OCI-LY7 (cell line): ENCODE results near the gene ZSWIM2.

Source experiments
- EZH2phosphoT487 ChIP-seq: fragments of 200-600 bp; sonication (generic); IDR thresholded peaks from 2 replicates; pipeline ENCODE4 v1.6.1; 2018; ENCODE audit warnings: low read depth, borderline replicate concordance, mild to moderate bottlenecking, mixed run types, antibody characterized with exemption, low read length, moderate library complexity, mixed read lengths
- TF ChIP-seq, protein P1 (sequence below): fragments of 200-600 bp; sonication (generic); conservative IDR thresholded peaks from 2 replicates; pipeline ENCODE4 v1.5.1; 2014; ENCODE audit warnings: mild to moderate bottlenecking, antibody characterized with exemption, low read length, moderate library complexity, mixed read lengths

DNA sequence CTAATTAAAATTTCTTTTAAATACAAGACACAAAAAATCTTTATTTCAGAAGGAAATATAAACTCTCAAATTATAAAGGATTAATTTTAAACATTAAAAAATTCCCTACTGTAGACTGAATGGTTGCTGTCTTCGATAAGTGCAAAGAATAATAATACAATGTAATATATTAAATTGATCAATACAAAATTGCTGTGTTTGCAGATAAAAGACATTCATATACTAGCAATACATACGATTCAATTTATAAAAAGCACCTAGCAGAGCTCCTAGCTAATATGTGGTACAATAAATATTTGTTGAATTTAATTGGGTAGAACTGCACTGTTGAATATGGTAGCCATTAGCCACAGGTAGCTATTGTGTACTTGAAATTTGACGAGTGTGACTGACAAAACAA, 6.6 kb downstream of the ZSWIM2 start:
- TF ChIP-seq, protein P1, sequence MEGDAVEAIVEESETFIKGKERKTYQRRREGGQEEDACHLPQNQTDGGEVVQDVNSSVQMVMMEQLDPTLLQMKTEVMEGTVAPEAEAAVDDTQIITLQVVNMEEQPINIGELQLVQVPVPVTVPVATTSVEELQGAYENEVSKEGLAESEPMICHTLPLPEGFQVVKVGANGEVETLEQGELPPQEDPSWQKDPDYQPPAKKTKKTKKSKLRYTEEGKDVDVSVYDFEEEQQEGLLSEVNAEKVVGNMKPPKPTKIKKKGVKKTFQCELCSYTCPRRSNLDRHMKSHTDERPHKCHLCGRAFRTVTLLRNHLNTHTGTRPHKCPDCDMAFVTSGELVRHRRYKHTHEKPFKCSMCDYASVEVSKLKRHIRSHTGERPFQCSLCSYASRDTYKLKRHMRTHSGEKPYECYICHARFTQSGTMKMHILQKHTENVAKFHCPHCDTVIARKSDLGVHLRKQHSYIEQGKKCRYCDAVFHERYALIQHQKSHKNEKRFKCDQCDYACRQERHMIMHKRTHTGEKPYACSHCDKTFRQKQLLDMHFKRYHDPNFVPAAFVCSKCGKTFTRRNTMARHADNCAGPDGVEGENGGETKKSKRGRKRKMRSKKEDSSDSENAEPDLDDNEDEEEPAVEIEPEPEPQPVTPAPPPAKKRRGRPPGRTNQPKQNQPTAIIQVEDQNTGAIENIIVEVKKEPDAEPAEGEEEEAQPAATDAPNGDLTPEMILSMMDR = no peak
- no peak for TF ChIP-seq EZH2phosphoT487
